GM12878 (cell line): ENCODE data around the gene ST13. TPM values are rescaled to one million over a fixed set of nuclear protein-coding genes. Genes with fewer than 3 reads are reported as not detected.

Source experiments
- ASH2L ChIP-seq: fragments of 300-600, 200-600 bp; sonication (generic); IDR thresholded peaks from 2 replicates; pipeline ENCODE4 v1.6.1; 2017; ENCODE audit warnings: low read depth, mild to moderate bottlenecking, borderline replicate concordance
- BCLAF1 ChIP-seq: fragments of 450-650 bp; IDR thresholded peaks from 2 replicates; pipeline ENCODE4 v1.6.1; 2017; ENCODE audit warnings: antibody characterized with exemption, mild to moderate bottlenecking, moderate library complexity
- CEBPZ ChIP-seq: fragments of 150-350 bp; IDR thresholded peaks from 2 replicates; pipeline ENCODE4 v1.6.1; 2016; ENCODE audit warnings: low read depth, low read length
- CHD4 ChIP-seq: fragments of 200-600 bp; sonication (generic); IDR thresholded peaks from 2 replicates; pipeline ENCODE4 v1.6.1; 2016; ENCODE audit warnings: mild to moderate bottlenecking
- CREB1 ChIP-seq: IDR thresholded peaks from 2 replicates; pipeline ENCODE4 v1.6.1; 2012; ENCODE audit warnings: low read depth, mild to moderate bottlenecking, inconsistent platforms
- ESRRA ChIP-seq: IDR thresholded peaks from 2 replicates; pipeline ENCODE4 v1.6.1; 2012; ENCODE audit warnings: mild to moderate bottlenecking, low read length, improper control_type of control experiment
- GABPA ChIP-seq: IDR thresholded peaks from 2 replicates; pipeline ENCODE4 v1.6.1; 2014; ENCODE audit warnings: antibody characterized with exemption, low read depth, mild to moderate bottlenecking, inconsistent platforms
- KLF5 ChIP-seq: fragments of 450-650 bp; IDR thresholded peaks from 2 replicates; pipeline ENCODE4 v1.6.1; 2014; ENCODE audit warnings: mild to moderate bottlenecking; ENCODE audit not compliant: partially characterized antibody
- MYB ChIP-seq: fragments of 150-350 bp; IDR thresholded peaks from 2 replicates; pipeline ENCODE4 v1.6.1; 2014; ENCODE audit warnings: mild to moderate bottlenecking, low read depth, low read length, borderline replicate concordance
- MYC ChIP-seq: IDR thresholded peaks from 2 replicates; pipeline ENCODE4 v1.6.1; 2011; ENCODE audit warnings: mild to moderate bottlenecking, low read length, moderate library complexity, inconsistent platforms; ENCODE audit not compliant: insufficient read depth, insufficient replicate concordance, insufficient read length, severe bottlenecking
- RB1 ChIP-seq: fragments of 450-650 bp; formaldehyde crosslinking; IDR thresholded peaks from 2 replicates; pipeline ENCODE4 v1.6.1; 2017; ENCODE audit warnings: mild to moderate bottlenecking, borderline replicate concordance
- RUNX3 ChIP-seq: IDR thresholded peaks from 2 replicates; pipeline ENCODE4 v1.6.1; 2012; ENCODE audit warnings: low read length, inconsistent platforms
- SP1 ChIP-seq: IDR thresholded peaks from one replicate; pipeline ENCODE4 v1.6.1; 2011; ENCODE audit warnings: low read depth, low read length
- SPI1 ChIP-seq: IDR thresholded peaks from 2 replicates; pipeline ENCODE4 v1.6.1; 2011; ENCODE audit warnings: low read depth, mild to moderate bottlenecking, low read length, moderate library complexity, borderline replicate concordance; ENCODE audit not compliant: insufficient read depth
- STAT1 ChIP-seq: fragments of 450-650 bp; conservative IDR thresholded peaks from 2 replicates; pipeline ENCODE4 v1.6.1; 2014; ENCODE audit warnings: antibody characterized with exemption, mild to moderate bottlenecking
- ZBTB40 ChIP-seq: fragments of 450-650 bp; IDR thresholded peaks from 2 replicates; pipeline ENCODE4 v1.6.1; 2016; ENCODE audit warnings: mild to moderate bottlenecking, moderate library complexity, borderline replicate concordance
- polyA plus RNA-seq, 11 experiments: library from polyadenylated mRNA; depleted of rRNA in 4 of 11; unstranded in 6 of 11; stranded (reverse) in 5 of 11; fragments of >200 nt; fragmentation: Nextera tagmentation in 4 of 11; fragmentation: Illumina TruSeq in 1 of 11; extraction: Ambion mirVana in 4 of 11; extraction: Trizol in 1 of 11; gene quantifications; 1 replicate in 1 of 11; 2 replicates in 10 of 11; pipeline versions ENCODE4 v1.2.1 to v1.2.3, GENCODE V29; 2011 to 2016; ENCODE audit warnings: inconsistent platforms in 2 of 11, missing spikeins in 2 of 11, low read depth in 1 of 11
- total RNA-seq, 4 experiments: library from RNA; depleted of rRNA in 3 of 4; stranded (reverse); fragments of >200 nt in 3 of 4; fragmentation: Illumina TruSeq in 1 of 4; extraction: Trizol in 1 of 4; gene quantifications; 2 replicates each; pipeline versions ENCODE4 v1.2.1 to v1.2.3, GENCODE V29; 2013 to 2021
- TF ChIP-seq, protein P1 (sequence below): IDR thresholded peaks from 2 replicates; pipeline ENCODE4 v1.6.1; 2012; ENCODE audit warnings: low read depth, low read length, improper control_type of control experiment

Gene ST13
- total and polyA plus RNA-seq, 10 of the 15 experiments (the other 5 are each of a cell fraction or from before 2014, with no cell fraction given), result 52.5 to 286 (median 181) TPM

- peak; percentile 81 for TF ChIP-seq ZBTB40
- TF ChIP-seq RB1, result no peak; the same call in 1 of the 2 replicates
- TF ChIP-seq ESRRA, result peak; percentile 67; the same call in 1 of the 2 replicates
- TF ChIP-seq RUNX3, result no peak
- TF ChIP-seq GABPA, result peak; percentile 85
- TF ChIP-seq CREB1, result no peak
- TF ChIP-seq CEBPZ, result no peak
- TF ChIP-seq ASH2L, result 0 out of 2 replicates have a peak, but pooled peaks have one; percentile 59
- peak; percentile 54 for TF ChIP-seq MYC
- TF ChIP-seq CHD4, result no peak
- peak; percentile 18 for TF ChIP-seq KLF5
- TF ChIP-seq SP1, result peak; percentile 32
- 0 out of 2 replicates have a peak, but pooled peaks have one; percentile 26 for TF ChIP-seq STAT1
- TF ChIP-seq, protein P1, sequence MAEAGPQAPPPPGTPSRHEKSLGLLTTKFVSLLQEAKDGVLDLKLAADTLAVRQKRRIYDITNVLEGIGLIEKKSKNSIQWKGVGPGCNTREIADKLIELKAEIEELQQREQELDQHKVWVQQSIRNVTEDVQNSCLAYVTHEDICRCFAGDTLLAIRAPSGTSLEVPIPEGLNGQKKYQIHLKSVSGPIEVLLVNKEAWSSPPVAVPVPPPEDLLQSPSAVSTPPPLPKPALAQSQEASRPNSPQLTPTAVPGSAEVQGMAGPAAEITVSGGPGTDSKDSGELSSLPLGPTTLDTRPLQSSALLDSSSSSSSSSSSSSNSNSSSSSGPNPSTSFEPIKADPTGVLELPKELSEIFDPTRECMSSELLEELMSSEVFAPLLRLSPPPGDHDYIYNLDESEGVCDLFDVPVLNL, result 0 out of 2 replicates have a peak, but pooled peaks have one; percentile 22
- peak; percentile 32; the same call in 1 of the 2 replicates for TF ChIP-seq SPI1
- no peak for TF ChIP-seq MYB
- TF ChIP-seq BCLAF1, result no peak
These were observed 37.5 kb downstream of the ST13 start, which contains the start of gene SLC25A17 (continued) for GRCh38 chr22:40818747-40819598.
